LNCAP (cell line): Measurements from ENCODE around the gene ADAMTS18.

Experiments
- CTCF ChIP-seq: fragments of 450-650 bp; IDR thresholded peaks from 2 replicates; pipeline ENCODE4 v1.5.1; 2017; ENCODE audit warnings: mild to moderate bottlenecking

Gene ADAMTS18

GRCh38 chr16:77387815-77388209 lies 47.0 kb downstream of the ADAMTS18 start:
- no peak for TF ChIP-seq CTCF

GRCh38 chr16:77386831-77387814 lies 47.7 kb downstream of the ADAMTS18 start:
- no peak for TF ChIP-seq CTCF

- no peak for TF ChIP-seq CTCF
Observed at GRCh38 chr16:77385481-77385880, 49.4 kb downstream of the ADAMTS18 start.

- TF ChIP-seq CTCF = no peak
Observed at GRCh38 chr16:77383606-77384187, 51.1 kb downstream of the ADAMTS18 start.

GRCh38 chr16:77376358-77376757 lies 58.5 kb downstream of the ADAMTS18 start:
- no peak for TF ChIP-seq CTCF

GRCh38 chr16:77375396-77375795 lies 59.4 kb downstream of the ADAMTS18 start:
- no peak for TF ChIP-seq CTCF

- no peak for TF ChIP-seq CTCF
Observed at GRCh38 chr16:77374384-77374783, 60.5 kb downstream of the ADAMTS18 start.
